ENCODE measurements around the gene MIB1. TPM values are rescaled to one million over a fixed set of nuclear protein-coding genes. Genes with fewer than 3 reads are reported as not detected.
A peak's percentile ranks its signal among the peaks of the same experiment; 100 is the strongest.

The MIB1 gene
- total and polyA plus RNA-seq, 9 of the 15 experiments (the other 6 are each of a cell fraction or from before 2014, with no cell fraction given), result 7.2 to 43.8 (median 23.2) TPM

DNA sequence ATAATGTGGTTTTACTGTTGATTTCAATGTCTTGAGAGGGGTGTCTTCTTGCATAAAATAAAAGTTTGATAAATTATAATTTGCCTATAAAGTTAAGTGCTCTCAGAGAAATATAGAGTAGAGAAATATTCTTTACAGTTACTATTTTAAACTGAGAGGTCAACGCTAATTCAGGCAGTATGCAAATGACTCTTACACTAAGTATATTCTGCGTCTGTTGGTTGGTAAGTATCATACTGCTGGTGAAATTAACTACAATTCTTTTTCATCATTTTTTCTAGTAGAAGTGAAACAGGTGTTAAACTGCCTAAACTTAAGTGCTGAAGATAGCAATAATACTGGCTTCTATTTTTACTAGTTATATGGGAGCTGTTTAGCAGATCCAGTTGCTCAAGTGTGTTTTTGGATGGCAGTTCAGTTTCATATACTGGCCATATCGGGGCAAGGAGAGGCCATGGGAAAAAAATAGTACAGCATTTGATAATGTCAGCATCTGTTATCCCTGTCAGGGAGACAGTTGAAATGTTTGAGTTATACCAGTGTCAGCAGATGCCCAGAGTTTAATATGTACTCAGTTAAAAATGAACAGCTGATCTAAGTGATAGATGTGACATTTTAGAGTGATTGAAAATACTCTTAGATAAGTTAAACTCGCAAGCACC is 86.2 kb downstream of the MIB1 start (continued):
- TF ChIP-seq, protein P1, sequence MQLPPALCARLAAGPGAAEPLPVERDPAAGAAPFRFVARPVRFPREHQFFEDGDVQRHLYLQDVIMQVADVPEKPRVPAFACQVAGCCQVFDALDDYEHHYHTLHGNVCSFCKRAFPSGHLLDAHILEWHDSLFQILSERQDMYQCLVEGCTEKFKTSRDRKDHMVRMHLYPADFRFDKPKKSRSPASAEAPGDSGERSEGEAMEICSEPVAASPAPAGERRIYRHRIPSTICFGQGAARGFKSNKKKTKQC (CRISPR knock-in tag; IDR thresholded peaks at IDR 0.05), result no peak
- TF ChIP-seq SIRT6 (IDR thresholded peaks at IDR 0.05; ENCODE audit: low read depth, low read length), result no peak
- TF ChIP-seq TCFL5 (CRISPR knock-in tag; conservative IDR thresholded peaks at IDR 0.05), result no peak
- no peak for TF ChIP-seq SREBF1 (IDR thresholded peaks at IDR 0.05; ENCODE audit: borderline replicate concordance, low read depth, low read length)
- TF ChIP-seq JUN (IDR thresholded peaks at IDR 0.05; ENCODE audit: borderline replicate concordance, low read depth, low read length), result no peak
- TF ChIP-seq JUN (CRISPR knock-in tag; IDR thresholded peaks at IDR 0.05; ENCODE audit: borderline replicate concordance), result no peak
- no peak for TF ChIP-seq ZNF134 (CRISPR knock-in tag; conservative IDR thresholded peaks at IDR 0.05)
- no peak for TF ChIP-seq ZNF324 (CRISPR knock-in tag; IDR thresholded peaks at IDR 0.05)
- no peak for TF ChIP-seq ZNF224 (CRISPR knock-in tag; IDR thresholded peaks at IDR 0.05)

GRCh38 chr18:21830532-21830931 is 89.9 kb downstream of the MIB1 start:
- intact Hi-C loops (cut with micrococcal nuclease) (no loop called here), in situ Hi-C loops (cut with MboI) (no loop called here)
- Histone ChIP-seq H3K4me2 (ENCODE audit: insufficient read depth, low read length) (no peak overlapping the region), H3K9ac (ENCODE audit: insufficient read depth in 1 of 2, low read depth in 2 of 2, low read length in 2 of 2) (no peak overlapping the region), H3K27me3 (ENCODE audit: control insufficient read depth in 2 of 2, insufficient read depth in 2 of 2, low read length in 2 of 2) (no peaks in the 10 kb centered on the region), H3K9me1 (ENCODE audit: control insufficient read depth, insufficient read depth, low read length) (no peaks in the 10 kb centered on the region), H3K4me1 (replicated peaks in 1 of 2; ENCODE audit: control insufficient read depth in 2 of 2, insufficient read depth in 2 of 2, low read length in 2 of 2) (no peaks in the 10 kb centered on the region), H4K20me1 (replicated peaks; ENCODE audit: control insufficient read depth, insufficient read depth, low read length) (no peaks in the 10 kb centered on the region), H2AFZ (ENCODE audit: low read depth, low read length) (no peak overlapping the region), H3K36me3 (ENCODE audit: control insufficient read depth, insufficient read depth, low read length) (peaks cover 10% of the 10 kb centered on the region; the same call in 1 of the 3 replicates), H3K9me3 (replicated peaks; ENCODE audit: control insufficient read depth, insufficient read depth, low read depth, low read length) (no peaks in the 10 kb centered on the region), H3K79me2 (ENCODE audit: control insufficient read depth, insufficient read depth, low read length) (no peaks in the 10 kb centered on the region), H3K4me3 (no peak overlapping the region), H3K27ac (ENCODE audit: extremely low read depth, low read depth, low read length) (no peak overlapping the region)
- DNase-seq (ENCODE audit: extremely low read depth in 1 of 4, low spot score in 3 of 4) (no peak), ATAC-seq (no peak), FAIRE-seq (no peak)
- 50% methylated on average over 3 of the region's 3 CpGs for WGBS (ENCODE audit: insufficient coverage, low coverage, missing lambda C conversion rate)
- CTCF ChIA-PET (ENCODE audit: low intra/inter-chr PET ratio), result no interaction called here
- POLR2A ChIA-PET, result interaction anchor here (1.2 kb wide), 1 partner anchor 12 kb away, joined by 3 read pairs; no protein-coding TSS in a partner anchor
- no TSS peak for BruUV-seq (replicated peaks)
- TF ChIP-seq C11orf30 (IDR thresholded peaks at IDR 0.05; ENCODE audit: low read depth), result peak; percentile 98
- TF ChIP-seq MAFF (IDR thresholded peaks at IDR 0.05; ENCODE audit: low read length), result peak; percentile 100
- no peak for TF ChIP-seq KLF16 (IDR thresholded peaks at IDR 0.05)
- TF ChIP-seq ZNF316 (IDR thresholded peaks at IDR 0.05), result peak; percentile 99
- TF ChIP-seq, protein P2, sequence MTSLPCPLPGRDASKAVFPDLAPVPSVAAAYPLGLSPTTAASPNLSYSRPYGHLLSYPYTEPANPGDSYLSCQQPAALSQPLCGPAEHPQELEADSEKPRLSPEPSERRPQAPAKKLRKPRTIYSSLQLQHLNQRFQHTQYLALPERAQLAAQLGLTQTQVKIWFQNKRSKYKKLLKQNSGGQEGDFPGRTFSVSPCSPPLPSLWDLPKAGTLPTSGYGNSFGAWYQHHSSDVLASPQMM (CRISPR knock-in tag; IDR thresholded peaks at IDR 0.05), result no peak
- TF ChIP-seq ZNF121 (CRISPR knock-in tag; conservative IDR thresholded peaks at IDR 0.05), result no peak
- peak; percentile 97 for TF ChIP-seq MAFG (tag; conservative IDR thresholded peaks at IDR 0.05)
- TF ChIP-seq MAFK (IDR thresholded peaks at IDR 0.05; ENCODE audit: low read length), result peak; percentile 100
